Hematopoietic multipotent progenitor cell treated with erythropoietin and hydrocortisone succinate and interleukin-3 and kit ligand, for 8 days (in vitro differentiated cells): Measurements from ENCODE around the gene SLC37A1.
"Not testable (repeated sequence)": the region's sequence is repeated elsewhere in the genome, so short reads cannot be mapped to it uniquely, and the experiment has no call there.

Experiments
- DNase-seq: peaks from one replicate; pipeline ENCODE4 v3.0.0-alpha.2; 2015

Gene SLC37A1

GRCh38 chr21:42513151-42513984, at the start of gene SLC37A1:
Gene SLC37A1 (plus strand): TSS chr21:42513852. CDS start chr21:42518455, 4,603 bp downstream.
- DNase-seq: no peak

- peak; percentile 83 for DNase-seq
These were observed 49.7 kb upstream of the SLC37A1 start for GRCh38 chr21:42463861-42464515.

GRCh38 chr21:42465008-42465802, 48.4 kb upstream of the SLC37A1 start:
- DNase-seq: peak; percentile 93

GRCh38 chr21:42465803-42466127, 47.9 kb upstream of the SLC37A1 start:
- no peak for DNase-seq

- no peak for DNase-seq
These were observed 47.0 kb upstream of the SLC37A1 start for GRCh38 chr21:42466700-42467099.

GRCh38 chr21:42467140-42467983, 46.3 kb upstream of the SLC37A1 start:
- DNase-seq: peak; percentile 88

- DNase-seq: peak; percentile 38
These were observed 45.0 kb upstream of the SLC37A1 start for GRCh38 chr21:42468491-42469131.

GRCh38 chr21:42469272-42469671, 44.4 kb upstream of the SLC37A1 start:
- DNase-seq: no peak

- not testable (repeated sequence) for DNase-seq
These were observed 43.9 kb upstream of the SLC37A1 start for GRCh38 chr21:42469726-42470125.

- no peak for DNase-seq
These were observed 42.4 kb upstream of the SLC37A1 start for GRCh38 chr21:42471206-42471605.

GRCh38 chr21:42471716-42472330, 41.8 kb upstream of the SLC37A1 start:
- no peak for DNase-seq

- no peak for DNase-seq
These were observed 41.1 kb upstream of the SLC37A1 start for GRCh38 chr21:42472521-42472920.

- no peak for DNase-seq
These were observed 40.1 kb upstream of the SLC37A1 start for GRCh38 chr21:42473498-42474042.

- no peak for DNase-seq
These were observed 39.4 kb upstream of the SLC37A1 start for GRCh38 chr21:42474043-42474831.

GRCh38 chr21:42475036-42475435, 38.6 kb upstream of the SLC37A1 start:
- no peak for DNase-seq

- DNase-seq: no peak
These were observed 37.9 kb upstream of the SLC37A1 start for GRCh38 chr21:42475526-42476387.

- no peak for DNase-seq
These were observed 37.0 kb upstream of the SLC37A1 start for GRCh38 chr21:42476388-42477331.

- no peak for DNase-seq
These were observed 35.1 kb upstream of the SLC37A1 start for GRCh38 chr21:42478504-42478903.
